HUDEP-2 (cell line): Measurements from ENCODE around the gene RHOU.
"Not testable (repeated sequence)": the region's sequence is repeated elsewhere in the genome, so short reads cannot be mapped to it uniquely, and the experiment has no call there.

Experiments
- DNase-seq, 76 experiments: peaks; one replicate each; lab custom pipeline; 2025; ENCODE audit not compliant: unreplicated experiment in 76 of 76; lab: John Stamatoyannopoulos, UW

The RHOU gene

DNA sequence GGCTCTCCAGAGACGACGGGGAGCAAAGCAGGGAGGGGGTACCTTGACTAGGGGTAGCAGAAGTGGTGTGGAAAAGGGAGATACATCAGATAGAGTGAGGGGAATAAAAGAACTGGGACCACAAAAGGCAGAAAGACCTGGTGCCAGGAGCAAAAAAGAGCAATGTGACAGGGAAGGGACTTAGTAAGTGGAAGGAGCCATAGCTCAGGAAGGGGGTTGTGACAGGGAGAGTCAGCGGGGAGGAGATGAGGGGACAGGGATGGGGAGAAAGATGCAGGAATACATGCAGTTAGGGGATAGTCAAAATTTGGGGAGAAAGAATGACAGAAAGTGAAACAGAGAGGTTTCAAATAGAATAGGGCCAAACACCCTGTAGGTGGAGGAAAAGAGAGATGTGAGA lies 20.5 kb downstream of the RHOU start:
- DNase-seq = no peak

DNA sequence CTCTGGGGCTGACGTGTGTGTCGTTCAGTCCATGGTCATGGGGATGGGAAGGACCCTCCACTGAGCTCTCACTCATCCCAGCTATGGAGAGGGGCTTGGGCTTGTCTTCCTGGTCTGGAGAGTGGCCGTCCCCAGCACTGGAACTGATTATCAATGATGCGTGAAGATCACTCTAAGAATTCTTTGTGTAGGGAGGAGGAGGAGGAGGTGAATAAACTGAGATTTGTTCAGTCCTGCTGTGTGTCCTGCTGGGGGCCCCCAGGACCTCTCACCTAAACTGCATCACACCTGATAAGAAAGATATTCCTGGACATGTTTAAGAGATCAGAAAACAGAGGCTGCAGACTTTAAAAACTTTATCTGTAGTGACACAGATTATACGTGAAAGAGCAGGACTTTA lies 21.2 kb downstream of the RHOU start:
- no peak for DNase-seq

DNA sequence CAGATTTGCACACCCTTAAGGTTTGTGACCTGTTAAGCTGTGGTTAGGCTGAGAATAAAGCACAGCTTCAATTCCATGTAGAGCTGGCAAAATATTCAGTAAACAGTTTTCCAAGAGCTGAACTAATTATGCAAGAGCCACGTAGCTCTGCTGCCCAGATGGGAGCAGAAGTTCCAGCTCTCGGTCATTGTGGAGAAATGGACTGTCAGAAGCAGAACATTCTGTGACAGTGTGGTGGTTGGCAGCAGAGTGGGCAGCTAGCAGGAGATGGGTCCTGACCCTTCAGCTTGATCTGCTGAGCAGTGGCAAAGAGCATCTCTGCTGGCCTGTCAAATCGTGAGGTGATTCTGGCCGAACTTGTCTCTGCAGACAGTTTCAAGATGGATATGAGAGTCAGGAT lies 23.2 kb downstream of the RHOU start:
- DNase-seq = no peak

DNA sequence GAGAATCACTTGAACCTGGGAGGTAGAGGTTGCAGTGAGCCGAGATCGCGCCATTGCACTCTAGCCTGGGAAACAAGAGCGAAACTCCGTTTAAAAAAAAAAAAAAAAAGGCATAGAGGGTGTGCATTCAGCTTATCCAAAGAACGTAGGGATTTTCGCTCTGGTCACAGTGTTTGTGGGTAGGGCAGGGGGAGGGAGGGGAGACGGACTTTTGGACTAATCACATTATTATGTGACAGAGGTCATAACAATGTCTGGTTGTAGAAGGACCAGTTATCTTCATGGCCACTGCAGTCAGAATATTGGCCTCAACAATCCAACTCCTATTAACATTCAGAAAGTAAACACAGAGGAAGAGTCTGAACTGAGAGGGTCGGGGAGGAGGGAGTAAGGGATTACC lies 25.7 kb downstream of the RHOU start:
- no peak for DNase-seq

DNA sequence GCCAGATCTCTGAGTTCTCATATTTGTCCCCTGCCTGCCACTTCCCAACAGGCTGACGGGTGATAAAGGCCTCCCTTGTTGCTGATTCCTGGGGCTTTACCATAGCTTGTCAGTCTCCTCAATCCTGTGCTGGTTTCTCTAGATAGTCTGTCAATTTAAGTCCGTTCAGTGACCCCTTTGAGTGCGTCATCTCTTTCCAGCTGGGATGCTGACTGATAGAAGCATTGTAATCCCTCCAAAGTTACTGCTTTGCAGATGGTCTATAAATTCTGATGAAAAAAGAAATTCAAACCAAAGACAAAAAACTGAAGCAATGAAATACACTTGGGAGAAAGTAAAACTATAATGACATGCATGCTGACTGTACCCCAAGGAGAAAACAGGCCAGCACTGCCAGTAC lies 28.3 kb downstream of the RHOU start:
- DNase-seq = no peak

DNA sequence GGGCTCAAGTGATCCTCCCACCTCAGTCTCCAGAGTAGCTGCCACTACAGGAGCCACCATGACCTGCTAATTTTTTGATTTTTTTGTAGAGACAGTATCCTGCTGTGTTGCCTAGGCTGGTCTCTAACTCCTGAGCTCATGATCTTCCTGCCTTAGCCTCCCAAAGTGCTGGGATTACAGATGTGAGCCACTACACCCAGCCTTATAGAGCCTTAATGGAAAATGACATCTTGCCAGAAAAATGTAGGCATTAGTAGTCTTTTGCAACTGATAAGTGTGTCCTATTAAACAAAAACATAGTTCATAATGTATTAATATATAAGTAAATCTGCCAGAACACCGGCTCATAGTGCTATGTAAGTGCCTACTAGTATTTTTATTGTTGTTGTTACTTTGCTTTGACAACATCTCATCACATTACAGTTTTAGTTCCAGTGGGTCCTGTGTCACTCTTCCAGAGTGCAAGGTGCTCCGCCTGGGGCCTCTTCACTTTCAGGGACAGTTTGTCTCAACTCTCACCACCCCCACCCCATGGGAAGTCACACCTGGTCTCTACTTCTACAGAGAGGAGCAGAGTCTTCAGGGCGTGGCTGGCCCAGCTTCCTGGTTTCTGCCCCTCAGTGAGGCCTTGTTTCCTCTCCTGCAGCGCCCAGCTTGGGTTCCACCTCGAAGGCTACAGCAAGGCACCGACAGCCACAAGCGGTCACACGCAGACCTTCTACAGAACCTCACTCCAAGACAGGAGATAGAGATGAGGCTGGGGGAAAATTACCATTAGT lies 30.1 kb downstream of the RHOU start:
- no peak for DNase-seq

DNA sequence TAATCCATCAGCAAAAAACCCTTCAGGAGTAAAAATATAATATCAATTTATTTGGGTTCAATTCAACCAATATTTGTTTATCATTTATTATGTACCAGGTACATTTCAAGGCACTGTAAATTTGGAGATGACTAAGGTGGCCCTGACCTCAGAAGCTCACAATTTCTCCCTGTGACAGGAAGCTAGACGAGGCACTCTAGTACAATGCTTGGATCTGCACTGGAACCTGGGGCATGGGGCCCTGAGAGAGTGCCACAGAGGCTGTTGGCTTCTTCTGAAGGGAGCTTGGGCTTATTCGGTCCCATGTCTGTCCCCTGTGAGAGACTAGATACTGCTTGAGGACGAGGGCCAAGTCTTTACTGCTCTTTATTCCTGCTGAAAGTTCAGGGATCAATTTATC lies 31.5 kb downstream of the RHOU start:
- no peak for DNase-seq

DNA sequence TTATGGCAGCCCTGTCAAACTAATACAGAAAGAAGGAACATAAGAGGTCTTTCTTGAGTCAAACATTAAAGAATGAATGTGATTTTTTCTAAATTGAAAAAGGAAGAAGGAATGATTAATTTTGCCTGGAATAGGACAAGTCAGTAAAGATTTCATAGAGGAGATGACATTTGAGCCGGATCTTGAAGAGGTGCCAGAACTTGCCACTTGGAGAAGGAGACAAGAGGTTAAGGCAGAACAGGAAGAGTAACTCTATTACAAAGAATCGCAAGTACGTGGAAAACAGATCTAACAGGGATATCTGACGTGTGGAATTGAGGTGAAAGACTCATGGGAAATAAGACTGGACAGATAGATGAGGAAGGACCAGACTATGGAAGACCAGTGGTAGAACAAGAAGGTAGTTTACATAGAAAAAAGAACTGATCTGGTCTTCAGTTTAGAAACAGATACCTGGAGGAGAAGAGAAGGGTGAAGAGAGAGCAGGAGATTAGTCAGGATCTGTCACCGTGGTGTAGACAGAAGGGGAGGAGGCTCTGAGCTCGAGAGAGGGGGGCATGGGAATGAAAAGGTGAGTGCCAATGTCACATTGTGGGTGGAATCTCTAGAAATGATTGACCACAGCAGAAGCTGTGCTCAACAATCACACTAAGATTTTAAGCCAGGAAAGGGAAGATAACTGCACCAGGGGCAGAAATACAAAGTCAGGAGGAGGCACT lies 32.5 kb downstream of the RHOU start:
- no peak for DNase-seq

DNA sequence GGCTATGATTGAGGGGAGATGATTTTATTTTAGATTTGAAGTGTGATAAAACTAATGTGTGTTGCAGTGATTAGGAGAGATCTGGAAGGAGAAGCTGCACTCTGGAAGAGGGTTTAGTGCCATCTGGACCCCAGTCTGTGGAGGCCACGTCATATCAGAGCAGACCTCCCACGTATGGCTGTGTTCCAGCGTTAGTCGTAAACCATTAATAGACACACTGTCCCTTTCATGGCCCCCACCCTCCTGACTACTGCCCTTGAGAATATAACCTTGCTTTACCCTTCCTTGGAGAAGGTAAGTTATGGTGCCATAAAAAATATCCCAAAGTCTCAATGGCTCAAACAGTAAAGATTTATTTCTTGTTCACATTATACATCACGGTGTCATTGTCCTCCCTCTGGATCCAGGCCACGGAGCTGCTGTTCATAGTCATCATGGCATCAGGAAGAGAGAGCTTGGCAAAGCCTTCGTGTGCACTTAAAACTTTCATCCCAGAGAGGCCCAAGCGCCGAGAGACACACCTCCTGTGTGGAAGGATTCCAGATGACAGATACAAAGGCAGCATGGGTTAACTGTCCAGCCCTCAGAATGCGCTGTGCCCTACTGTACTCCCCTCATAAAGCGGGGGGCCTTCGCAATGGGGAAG lies 33.2 kb downstream of the RHOU start:
- no peak for DNase-seq

DNA sequence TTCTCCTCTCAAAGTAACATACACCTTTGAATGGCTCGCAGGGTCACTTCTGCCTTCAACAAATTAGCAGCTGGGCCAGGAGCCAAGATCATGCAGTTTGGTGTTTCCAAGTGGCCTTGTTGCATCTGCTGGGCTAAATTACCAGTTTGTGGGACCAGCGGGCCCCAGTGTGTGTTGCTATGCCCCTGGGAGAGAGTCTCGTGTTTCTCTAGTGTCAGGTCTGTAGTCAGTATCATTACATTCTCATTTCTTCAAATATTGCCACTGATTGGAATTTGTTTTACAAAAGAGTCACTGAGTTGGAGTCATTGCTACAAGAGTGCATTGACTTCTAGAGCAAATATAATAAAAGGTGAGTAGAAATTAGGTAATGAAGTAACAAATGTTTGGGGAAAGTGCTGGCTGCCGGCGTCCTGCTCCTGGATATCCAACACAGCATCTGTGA lies 35.5 kb downstream of the RHOU start:
- no peak for DNase-seq

DNA sequence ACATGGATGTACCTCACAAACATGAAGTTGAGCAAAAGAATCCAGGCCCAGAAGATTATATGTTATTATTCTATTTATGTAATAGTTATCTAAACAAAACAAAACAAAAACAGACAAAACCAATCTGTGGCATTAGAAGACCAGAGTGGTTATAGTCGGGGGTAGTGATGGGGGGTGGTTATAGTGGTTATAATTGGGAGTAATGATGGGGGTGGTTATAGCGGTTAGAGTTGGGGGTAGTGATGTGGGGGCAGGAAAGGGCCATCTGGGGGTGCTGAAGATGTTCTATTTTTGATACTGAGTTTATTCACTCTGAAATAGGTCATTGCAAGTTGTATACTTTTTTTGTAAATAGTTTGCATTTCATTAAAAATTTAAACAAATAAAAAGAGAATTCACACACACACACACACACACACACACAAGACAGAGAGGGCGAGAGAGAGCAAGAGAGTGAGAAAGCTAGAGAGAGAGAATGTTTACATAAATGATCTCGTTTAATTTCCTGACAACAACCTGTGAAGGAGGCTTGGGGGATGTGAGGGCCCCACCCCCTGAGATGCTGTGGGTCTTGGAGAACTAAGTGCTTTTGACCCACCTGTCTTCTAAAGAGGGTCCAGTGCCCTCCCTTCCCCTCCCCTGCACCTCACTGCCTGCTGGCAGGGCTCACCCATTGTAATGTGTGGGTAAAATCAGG lies 37.4 kb downstream of the RHOU start:
- no peak for DNase-seq

DNA sequence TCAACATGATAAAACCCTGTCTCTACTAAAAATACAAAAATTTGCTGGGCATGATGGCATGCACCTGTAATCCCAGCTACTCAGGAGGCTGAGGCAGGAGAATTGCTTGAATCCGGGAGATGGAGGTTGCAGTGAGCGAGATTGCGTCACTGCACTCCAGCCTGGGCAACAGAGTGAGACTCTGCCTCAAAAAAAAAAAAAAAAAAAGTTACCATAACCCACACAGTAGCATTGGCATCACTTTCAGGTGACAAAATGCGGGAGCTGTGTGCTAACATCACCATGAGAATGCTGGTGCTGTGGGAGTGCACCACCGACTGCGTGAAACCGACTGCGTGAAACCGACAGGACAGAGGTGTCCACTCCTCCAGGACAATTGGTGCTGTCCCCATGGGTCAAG lies 40.7 kb downstream of the RHOU start:
- DNase-seq = not testable (repeated sequence)

DNA sequence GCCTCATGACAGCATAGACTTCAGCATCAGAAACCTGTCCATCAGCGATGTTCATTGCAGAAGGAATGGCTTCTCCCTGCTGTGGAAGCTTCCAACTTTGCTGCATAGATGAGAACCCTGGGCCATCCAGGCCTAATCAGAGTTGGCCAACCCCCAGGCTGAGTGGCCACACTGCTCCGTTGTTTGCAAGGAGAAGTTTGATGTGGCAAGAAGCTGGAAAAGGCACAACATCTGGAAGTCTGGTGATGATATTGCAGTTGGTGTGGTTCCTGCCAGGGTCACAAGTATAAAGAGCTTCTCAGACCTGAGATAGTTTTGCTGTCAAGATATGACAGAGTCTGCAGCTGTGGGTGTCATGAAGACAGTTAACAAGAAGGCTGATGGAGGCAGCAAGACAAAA lies 41.2 kb downstream of the RHOU start:
- DNase-seq = no peak

DNA sequence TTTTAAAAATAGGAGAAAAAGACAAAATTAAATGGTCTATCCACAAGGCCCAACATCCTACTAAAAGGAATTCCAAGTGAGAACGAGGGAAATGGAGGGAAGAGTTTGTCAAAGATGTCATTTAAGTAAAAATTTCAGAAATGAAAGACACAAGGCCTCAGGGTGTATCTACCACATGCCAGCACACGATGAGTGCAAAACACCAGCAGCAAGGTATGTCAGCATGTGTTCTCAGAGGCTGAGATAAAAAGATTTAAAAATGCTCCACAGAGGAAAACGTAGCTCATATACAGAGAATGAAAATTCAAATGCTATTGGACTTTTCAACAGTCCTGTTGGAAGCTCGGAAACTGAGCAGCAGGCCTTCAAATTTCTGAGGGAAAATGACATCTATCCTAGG lies 42.0 kb downstream of the RHOU start:
- DNase-seq = no peak

DNA sequence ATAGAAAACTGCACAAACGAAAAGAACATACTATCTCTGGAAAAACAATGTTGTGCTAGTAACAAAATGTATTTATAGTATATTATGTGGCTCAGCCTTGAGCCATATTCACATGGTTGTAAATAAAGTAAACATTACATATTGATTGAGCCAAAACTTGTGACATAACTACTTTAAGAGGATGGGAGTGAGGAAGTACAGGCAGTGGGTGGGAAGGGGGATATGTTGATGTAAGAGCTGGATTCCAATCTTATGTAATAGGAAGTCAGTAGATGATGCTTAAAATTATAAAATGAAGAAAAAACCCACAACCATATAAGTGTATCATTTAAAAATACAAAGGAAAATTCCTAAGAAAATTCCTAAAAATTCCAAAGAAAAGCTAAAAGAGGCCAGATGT lies 42.7 kb downstream of the RHOU start:
- DNase-seq = no peak

DNA sequence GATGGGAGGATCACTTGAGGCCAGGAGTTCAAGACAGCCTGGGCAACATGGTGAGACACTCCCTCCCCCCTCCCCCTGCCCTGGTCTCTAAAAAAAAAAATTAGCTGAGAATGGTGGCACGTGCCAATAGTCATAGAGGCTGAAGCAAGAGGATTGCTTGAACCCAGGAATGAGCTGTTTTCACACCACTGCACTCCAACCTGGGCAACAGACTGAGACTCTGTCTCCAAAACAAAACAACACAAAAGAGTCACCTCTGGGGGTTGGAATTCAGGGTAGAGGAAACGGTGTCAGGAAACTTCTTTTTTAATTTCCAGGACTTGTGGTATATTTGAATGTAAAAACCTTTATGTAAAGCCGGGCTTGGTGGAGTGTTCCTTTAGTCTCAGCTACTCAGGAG lies 43.2 kb downstream of the RHOU start:
- DNase-seq = no peak

DNA sequence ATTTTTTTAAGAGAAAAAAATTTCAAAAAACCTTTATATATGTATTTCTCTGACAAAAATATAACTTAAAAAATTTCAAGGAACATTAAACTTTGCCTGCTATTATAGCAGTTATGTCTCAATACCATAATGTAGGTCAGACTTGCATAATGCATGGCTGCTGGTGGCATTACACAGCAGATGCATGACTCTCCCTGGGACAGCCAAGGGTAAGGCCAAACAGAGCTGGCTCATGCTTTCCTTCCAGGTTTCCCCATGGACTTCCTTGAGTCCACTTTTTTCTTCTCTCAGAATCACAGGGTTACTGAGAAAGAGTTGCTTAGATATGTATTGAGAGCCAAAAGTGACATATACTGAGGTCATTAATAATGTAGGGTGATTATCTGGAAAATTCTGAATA lies 43.7 kb downstream of the RHOU start:
- no peak for DNase-seq

DNA sequence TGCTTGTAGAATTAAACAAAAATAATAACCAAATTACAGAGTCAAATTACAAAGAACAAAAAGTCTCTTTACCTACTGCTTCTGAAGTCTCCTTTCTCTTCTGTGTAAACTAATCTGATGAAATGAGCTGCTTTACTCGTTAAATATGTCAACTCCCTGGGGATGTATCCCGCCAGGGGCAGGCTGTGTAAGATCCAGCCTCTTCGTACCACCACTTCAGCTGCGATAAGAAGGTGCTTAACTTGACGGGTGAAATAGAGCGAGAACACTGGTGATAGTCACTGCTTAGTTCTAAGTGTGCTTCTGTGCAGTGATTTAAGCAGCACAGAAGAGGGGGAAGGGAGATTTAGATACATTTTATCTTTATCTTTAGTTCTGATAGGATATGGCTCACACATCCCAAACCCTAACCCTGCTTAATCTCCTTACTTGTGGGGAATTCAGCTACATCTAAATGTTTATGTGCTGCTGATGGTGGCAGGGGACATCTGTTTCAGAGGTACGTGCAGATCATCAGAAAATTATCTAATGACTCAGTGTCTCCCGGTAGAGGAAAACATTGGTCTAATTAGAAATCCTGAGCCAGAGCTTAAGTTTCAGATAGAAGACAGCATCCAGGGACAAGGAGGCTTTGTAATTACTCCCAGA lies 46.0 kb downstream of the RHOU start:
- no peak for DNase-seq

DNA sequence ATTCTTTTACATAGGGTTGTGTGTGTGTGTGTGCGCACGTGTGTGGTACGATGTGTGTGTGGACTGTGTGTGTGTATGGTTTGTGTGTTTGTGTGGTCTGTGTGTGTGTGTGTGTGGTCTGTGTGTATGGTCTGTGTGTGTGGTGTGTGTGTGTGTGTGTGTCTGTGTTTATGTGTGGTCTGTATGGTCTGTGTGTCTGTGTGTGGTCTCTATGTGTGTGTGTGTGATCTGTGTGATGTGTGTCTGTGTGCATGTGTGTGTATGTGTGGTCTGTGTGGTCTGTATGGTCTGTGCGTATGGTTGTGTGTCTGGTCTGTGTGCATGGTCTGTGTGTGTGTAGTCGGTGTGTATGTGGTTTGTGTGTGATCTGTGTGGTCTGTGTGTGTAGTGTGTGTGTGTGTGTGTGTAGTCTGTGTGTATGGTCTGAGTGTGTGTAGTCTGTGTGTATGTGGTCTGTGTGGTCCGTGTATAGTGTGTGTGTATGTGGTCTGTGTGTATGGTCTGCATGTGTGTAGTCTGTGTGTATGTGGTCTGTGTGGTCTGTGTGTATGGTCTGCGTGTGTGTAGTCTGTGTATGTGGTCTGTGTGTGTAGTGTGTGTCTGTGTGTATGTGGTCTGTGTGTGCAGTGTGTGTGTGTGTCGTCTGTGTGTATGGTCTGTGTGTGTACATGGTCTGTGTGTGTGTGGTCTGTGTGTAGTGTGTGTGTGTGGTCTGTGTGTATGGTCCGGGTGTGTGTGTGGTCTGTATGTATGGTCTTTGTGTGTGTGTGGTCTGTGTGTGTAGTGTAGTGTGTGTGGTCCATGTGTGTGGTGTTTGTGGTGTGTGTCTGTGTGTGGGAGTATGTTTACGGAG lies 46.8 kb downstream of the RHOU start:
- DNase-seq = no peak
